Mucosa of descending colon (tissue), 3 donors: ENCODE data around the gene LRP1. TPM values are rescaled to one million over a fixed set of nuclear protein-coding genes. Genes with fewer than 3 reads are reported as not detected.

Source experiments
- ATAC-seq: fragments of 200-7000 bp; cut with Tn5 transposase; one replicate; pipeline ENCODE4 v1.9.1; 2020; ENCODE audit warnings: mild to moderate bottlenecking, moderate library complexity
- DNase-seq, 3 donors: peaks; one replicate each; pipeline ENCODE4 v3.0.0-alpha.2; 2020
- H3K36me3 ChIP-seq: fragments of 200-600 bp; one replicate; pipeline ENCODE4 v1.8.0; 2021; ENCODE audit warnings: low read depth, mild to moderate bottlenecking
- H3K4me1 ChIP-seq: fragments of 200-600 bp; one replicate; pipeline ENCODE4 v1.8.0; 2021; ENCODE audit warnings: low read depth, mild to moderate bottlenecking
- H3K4me3 ChIP-seq: fragments of 200-600 bp; one replicate; pipeline ENCODE4 v1.8.0; 2021; ENCODE audit warnings: mild to moderate bottlenecking
- H3K9me3 ChIP-seq: fragments of 200-600 bp; one replicate; pipeline ENCODE4 v1.8.0; 2021; ENCODE audit warnings: mild to moderate bottlenecking
- intact Hi-C, 2 donors: fragments of 100-400 bp; cut with DNase I in 1 of 2; cut with micrococcal nuclease in 1 of 2; formaldehyde crosslinking; loops; one replicate each; pipeline versions ENCODE4 v1.11.0 to v1.11.1; 2022; cut with DNase I, micrococcal nuclease
- total RNA-seq, 3 donors: library from RNA; stranded (reverse); fragmentation: NEBNext Ultra II Directional in 2 of 3; extraction: Animal tissue kit (Norgen Biotek cat#: 25700) in 2 of 3; gene quantifications; one replicate each; pipeline versions ENCODE4 v1.2.1 to v1.2.4, GENCODE V29; 2021 to 2023
- TF ChIP-seq, protein P1 (sequence below): fragments of 200-600 bp; IDR thresholded peaks from one replicate; pipeline ENCODE4 v1.8.0; 2022; ENCODE audit warnings: antibody characterized with exemption, mild to moderate bottlenecking
- donor health status: DM: no; HTN: no; CAD: no; lungs with moderate emphysema.
- donor health status: DM: no; HTN: no; CAD: no.
- donor health status: DM: no; HTN: yes; CAD: no.

LRP1 gene
- total RNA-seq, 3 donors from 2014 or later = 128 to 223 (median 148) TPM

DNA sequence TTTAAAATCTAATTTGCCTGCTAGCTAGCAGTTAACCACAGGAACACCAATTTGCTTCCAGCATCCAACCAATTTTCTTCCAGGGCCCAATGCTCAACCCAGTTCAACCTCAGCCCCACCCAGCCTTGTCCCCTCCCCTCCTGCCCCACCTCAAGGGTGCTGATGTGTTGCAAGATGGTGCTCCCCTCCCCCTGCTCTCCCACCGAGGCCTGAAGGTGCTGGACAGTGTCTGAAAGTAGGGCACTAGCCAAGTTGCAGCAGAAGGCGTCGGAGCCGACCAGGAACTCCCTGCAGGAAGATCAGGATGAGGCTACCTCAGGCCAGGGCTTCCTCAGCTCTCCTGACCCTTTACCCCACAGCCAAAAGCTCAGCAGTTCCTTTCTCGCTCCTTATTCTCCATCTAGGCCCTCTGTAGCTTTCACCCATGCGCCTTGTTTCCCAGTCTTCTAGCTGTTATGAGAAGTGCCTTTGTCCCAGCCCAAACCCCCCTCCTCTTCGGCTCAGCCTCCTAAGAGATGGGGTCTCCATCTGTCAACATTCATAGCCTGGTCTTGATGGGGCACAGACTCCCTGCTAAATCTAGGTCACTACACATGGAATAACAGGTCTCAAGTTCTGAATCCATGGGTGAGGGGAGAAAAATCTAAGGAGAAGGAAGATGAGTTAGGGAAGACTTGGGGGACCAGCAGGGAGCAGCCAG, 20.7 kb upstream of the LRP1 start:
- Histone ChIP-seq H3K4me1 (peaks cover 15% of the 10 kb centered on the region), H3K36me3 (no peaks in the 10 kb centered on the region), H3K9me3 (no peaks in the 10 kb centered on the region), H3K4me3 (no peak overlapping the region)
- TF ChIP-seq, protein P1, sequence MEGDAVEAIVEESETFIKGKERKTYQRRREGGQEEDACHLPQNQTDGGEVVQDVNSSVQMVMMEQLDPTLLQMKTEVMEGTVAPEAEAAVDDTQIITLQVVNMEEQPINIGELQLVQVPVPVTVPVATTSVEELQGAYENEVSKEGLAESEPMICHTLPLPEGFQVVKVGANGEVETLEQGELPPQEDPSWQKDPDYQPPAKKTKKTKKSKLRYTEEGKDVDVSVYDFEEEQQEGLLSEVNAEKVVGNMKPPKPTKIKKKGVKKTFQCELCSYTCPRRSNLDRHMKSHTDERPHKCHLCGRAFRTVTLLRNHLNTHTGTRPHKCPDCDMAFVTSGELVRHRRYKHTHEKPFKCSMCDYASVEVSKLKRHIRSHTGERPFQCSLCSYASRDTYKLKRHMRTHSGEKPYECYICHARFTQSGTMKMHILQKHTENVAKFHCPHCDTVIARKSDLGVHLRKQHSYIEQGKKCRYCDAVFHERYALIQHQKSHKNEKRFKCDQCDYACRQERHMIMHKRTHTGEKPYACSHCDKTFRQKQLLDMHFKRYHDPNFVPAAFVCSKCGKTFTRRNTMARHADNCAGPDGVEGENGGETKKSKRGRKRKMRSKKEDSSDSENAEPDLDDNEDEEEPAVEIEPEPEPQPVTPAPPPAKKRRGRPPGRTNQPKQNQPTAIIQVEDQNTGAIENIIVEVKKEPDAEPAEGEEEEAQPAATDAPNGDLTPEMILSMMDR = no peak
- ATAC-seq (no peak), DNase-seq (no peak)
- intact Hi-C loops = no loop called here

GRCh38 chr12:57109207-57110103, 18.8 kb upstream of the LRP1 start:
- Histone ChIP-seq H3K9me3 (no peaks in the 10 kb centered on the region), H3K4me1 (peaks cover 14% of the 10 kb centered on the region), H3K4me3 (peak overlapping the region; percentile 48), H3K36me3 (no peaks in the 10 kb centered on the region)
- ATAC-seq = no peak
- no peak for DNase-seq
- TF ChIP-seq, protein P1 = no peak
- intact Hi-C loops = loop anchor here (5.0 to 10.0 kb wide), 2 partner anchors 42 to 45 kb away; no protein-coding TSS in a partner anchor

DNA sequence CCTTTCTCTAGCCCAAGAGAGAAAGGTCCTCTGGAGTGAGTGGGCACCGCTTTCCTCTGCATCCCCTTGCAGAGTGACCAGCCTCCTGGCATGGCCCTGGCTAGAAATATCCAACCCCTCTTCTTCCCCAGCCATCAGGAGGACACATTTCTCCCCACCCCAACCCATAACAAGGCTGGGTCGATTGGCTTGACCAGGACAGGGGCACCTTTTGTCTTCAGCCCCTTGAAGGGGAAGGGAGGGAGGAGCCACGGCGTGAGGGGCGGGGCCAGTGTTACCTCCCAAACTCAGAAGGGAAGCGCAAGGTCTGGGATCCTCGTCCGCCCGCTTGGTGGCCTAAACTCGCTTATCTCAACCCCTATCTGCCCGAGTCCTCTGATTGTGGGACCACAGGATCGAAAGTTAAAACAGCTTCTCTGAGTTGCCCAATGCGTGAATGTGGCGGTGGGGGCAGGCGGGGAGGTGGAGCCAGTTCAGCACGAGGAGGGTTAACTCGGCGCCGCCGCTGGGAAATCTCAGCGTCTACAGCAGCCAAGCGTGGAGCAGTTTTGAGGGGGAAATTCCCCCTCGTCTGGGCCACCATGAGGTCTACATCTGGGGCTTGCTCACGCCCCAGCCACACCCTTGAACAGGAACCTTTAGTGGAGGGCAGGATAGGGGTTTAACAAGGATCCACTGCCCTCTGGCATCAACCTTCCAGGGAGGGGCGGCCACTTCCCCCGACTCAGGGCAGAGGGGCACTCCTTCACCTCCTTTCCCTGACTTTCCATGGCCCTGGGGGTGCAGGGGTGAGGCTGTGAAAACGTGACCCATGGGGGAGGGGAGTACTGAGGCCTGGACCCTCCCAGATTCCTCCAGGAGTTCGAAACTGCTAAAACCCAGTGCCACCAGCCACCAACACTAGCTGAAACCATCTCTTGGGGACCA, 17.9 kb upstream of the LRP1 start:
- intact Hi-C loops = loop anchor here (5.0 to 10.0 kb wide), 2 partner anchors 43 to 46 kb away; no protein-coding TSS in a partner anchor
- no peaks in the 10 kb centered on the region for H3K36me3 ChIP-seq
- ATAC-seq = peak; percentile 21
- no peaks in the 10 kb centered on the region for H3K9me3 ChIP-seq
- TF ChIP-seq, protein P1 = no peak
- peak; percentile 85 to 89 (median 88) for DNase-seq
- H3K4me1 ChIP-seq = peaks cover 14% of the 10 kb centered on the region
- H3K4me3 ChIP-seq = peak overlapping the region; percentile 48

GRCh38 chr12:57111031-57111734, 17.1 kb upstream of the LRP1 start, which contains the start of gene STAT6:
Gene STAT6 (minus strand): TSS chr12:57111362. CDS start chr12:57108278, 3,084 bp downstream.
- intact Hi-C loops = loop anchor here (5.0 to 10.0 kb wide), 2 partner anchors 44 to 46 kb away; no protein-coding TSS in a partner anchor

More at GRCh38 chr12:57111031-57111734, 17.1 kb upstream of the LRP1 start, which contains the start of gene STAT6:
- no peaks in the 10 kb centered on the region for H3K36me3 ChIP-seq
- no peaks in the 10 kb centered on the region for H3K9me3 ChIP-seq
- ATAC-seq = peak; percentile 83
- TF ChIP-seq, protein P1 = no peak
- peak within 1 kb of the TSS; percentile 48 for H3K4me3 ChIP-seq
- peaks cover 14% of the 10 kb centered on the region for H3K4me1 ChIP-seq
- peak; percentile 86 to 93 (median 93) for DNase-seq
